Tibial nerve (tissue), 4 donors: ENCODE data around the gene KLF11. TPM values are rescaled to one million over a fixed set of nuclear protein-coding genes. Genes with fewer than 3 reads are reported as not detected.

Source experiments
- DNase-seq, 2 donors: peaks; one replicate each; pipeline ENCODE4 v3.0.0-alpha.2; 2019; ENCODE audit warnings: low spot score in 2 of 2
- H3K27ac ChIP-seq, 4 donors: fragments of 200-600 bp; sonication (generic) in 3 of 4; one replicate each; pipeline ENCODE4 v1.5.1; 2017 to 2019; ENCODE audit warnings: mild to moderate bottlenecking in 1 of 4
- H3K27me3 ChIP-seq, 2 donors: fragments of 200-600 bp; sonication (generic) in 1 of 2; one replicate each; pipeline versions ENCODE4 v1.5.1 to v1.6.0; 2017 to 2019
- H3K36me3 ChIP-seq, 3 donors: fragments of 200-600 bp; sonication (generic); one replicate each; pipeline ENCODE4 v1.5.1; 2018 to 2019
- H3K4me1 ChIP-seq, 4 donors: fragments of 200-600 bp; sonication (generic) in 3 of 4; one replicate each; pipeline ENCODE4 v1.5.1; 2017 to 2019
- H3K4me3 ChIP-seq, 4 donors: fragments of 200-600 bp; sonication (generic) in 3 of 4; one replicate each; pipeline ENCODE4 v1.5.1; 2017 to 2019; ENCODE audit warnings: mild to moderate bottlenecking in 1 of 4, moderate library complexity in 1 of 4
- H3K9me3 ChIP-seq, 4 donors: fragments of 200-600 bp; sonication (generic) in 3 of 4; one replicate each; pipeline ENCODE4 v1.5.1; 2017 to 2019
- CTCF ChIP-seq, 5 experiments: fragments of 200-600 bp in 3 of 5; fragments of 450-650 bp in 2 of 5; sonication (generic) in 3 of 5; IDR thresholded peaks; one replicate each; pipeline ENCODE4 v1.5.1; 2016 to 2019; ENCODE audit warnings: antibody characterized with exemption in 5 of 5, mild to moderate bottlenecking in 3 of 5, moderate library complexity in 2 of 5
- EP300 ChIP-seq, 2 donors: sonication (generic); formaldehyde crosslinking; IDR thresholded peaks; one replicate each; pipeline ENCODE4 v1.6.1; 2017; ENCODE audit warnings: antibody characterized with exemption in 2 of 2, mild to moderate bottlenecking in 1 of 2
- POLR2A ChIP-seq, 2 donors: fragments of 450-650 bp; IDR thresholded peaks; one replicate each; pipeline ENCODE4 v1.6.1; 2017; ENCODE audit warnings: antibody characterized with exemption in 2 of 2, mild to moderate bottlenecking in 2 of 2, moderate library complexity in 2 of 2
- WGBS, 2 donors: methylation state at CpG; one replicate each; pipeline ENCODE4 v1.1.5; 2018; 5-methylcytosine and 5-hydroxymethylcytosine counted together
- total RNA-seq, 4 donors: library from RNA; depleted of rRNA; stranded (reverse); fragments of >200 nt; gene quantifications; one replicate each; pipeline ENCODE4 v1.1.0, GENCODE V29; 2016

KLF11 gene
- total RNA-seq, 4 donors from 2014 or later: 17.1 to 23.7 (median 20.9) TPM

GRCh38 chr2:10071595-10071994, 28.2 kb downstream of the KLF11 start:
- TF ChIP-seq POLR2A (IDR thresholded peaks at IDR 0.05): no peak
- TF ChIP-seq CTCF (IDR thresholded peaks at IDR 0.05): no peak
- TF ChIP-seq EP300 (IDR thresholded peaks at IDR 0.05): no peak
- H3K4me3 ChIP-seq: no peak overlapping the region
- no peak overlapping the region for H3K27ac ChIP-seq
- DNase-seq: no peak
- peaks cover 0 to 13% (median 4%) of the 10 kb centered on the region in 4 donors for H3K4me1 ChIP-seq
- 86 to 99% methylated on average over 7 of the region's 7 CpGs for WGBS, 2 donors
- no peaks in the 10 kb centered on the region for H3K36me3 ChIP-seq
- H3K9me3 ChIP-seq: no peaks in the 10 kb centered on the region
- no peaks in the 10 kb centered on the region for H3K27me3 ChIP-seq

GRCh38 chr2:10072656-10073480, 29.5 kb downstream of the KLF11 start:
- H3K27me3 ChIP-seq: no peaks in the 10 kb centered on the region
- H3K9me3 ChIP-seq: no peaks in the 10 kb centered on the region
- H3K36me3 ChIP-seq: no peaks in the 10 kb centered on the region
- peaks cover 0 to 18% (median 4%) of the 10 kb centered on the region in 4 donors for H3K4me1 ChIP-seq
- 34 to 38% methylated on average over 19 of the region's 20 CpGs for WGBS, 2 donors
- no peak overlapping the region for H3K4me3 ChIP-seq
- H3K27ac ChIP-seq: no peak overlapping the region
- TF ChIP-seq EP300 (IDR thresholded peaks at IDR 0.05): peak in 1 of 2 donors; percentile 30
- peak; percentile 82 to 94 (median 89) for TF ChIP-seq CTCF (IDR thresholded peaks at IDR 0.05)
- TF ChIP-seq POLR2A (IDR thresholded peaks at IDR 0.05): no peak
- DNase-seq: peak; percentile 72 to 91

- no peak for DNase-seq
- Histone ChIP-seq H3K27ac (no peak overlapping the region), H3K4me1 (peaks cover 0 to 26% (median 6%) of the 10 kb centered on the region in 4 donors), H3K27me3 (peaks cover 0 to 5% of the 10 kb centered on the region in 2 donors), H3K36me3 (no peaks in the 10 kb centered on the region), H3K9me3 (no peaks in the 10 kb centered on the region), H3K4me3 (no peak overlapping the region)
- TF ChIP-seq EP300 (IDR thresholded peaks at IDR 0.05) (no peak), POLR2A (IDR thresholded peaks at IDR 0.05) (no peak), CTCF (IDR thresholded peaks at IDR 0.05) (no peak)
- 53 to 62% methylated on average over 8 of the region's 8 CpGs for WGBS, 2 donors
Observed at GRCh38 chr2:10073706-10074105, 30.4 kb downstream of the KLF11 start.

- no peak for TF ChIP-seq EP300 (IDR thresholded peaks at IDR 0.05)
- TF ChIP-seq CTCF (IDR thresholded peaks at IDR 0.05): no peak
- no peak for TF ChIP-seq POLR2A (IDR thresholded peaks at IDR 0.05)
- Histone ChIP-seq H3K9me3 (no peaks in the 10 kb centered on the region), H3K27me3 (peaks cover 0 to 5% of the 10 kb centered on the region in 2 donors), H3K36me3 (no peaks in the 10 kb centered on the region), H3K4me1 (peaks cover 0 to 36% (median 8%) of the 10 kb centered on the region in 4 donors), H3K4me3 (no peak overlapping the region), H3K27ac (no peak overlapping the region)
- DNase-seq: no peak
- 80 to 82% methylated on average over 13 of the region's 13 CpGs for WGBS, 2 donors
Observed at GRCh38 chr2:10075101-10075500, 31.8 kb downstream of the KLF11 start.

- H3K9me3 ChIP-seq: no peaks in the 10 kb centered on the region
- H3K4me1 ChIP-seq: peaks cover 0 to 41% (median 10%) of the 10 kb centered on the region in 4 donors
- WGBS, 2 donors: 82 to 87% methylated on average over 9 of the region's 9 CpGs
- no peak for DNase-seq
- H3K36me3 ChIP-seq: no peaks in the 10 kb centered on the region
- no peak overlapping the region for H3K27ac ChIP-seq
- no peak overlapping the region for H3K4me3 ChIP-seq
- H3K27me3 ChIP-seq: peaks cover 0 to 10% of the 10 kb centered on the region in 2 donors
- TF ChIP-seq CTCF (IDR thresholded peaks at IDR 0.05): no peak
- no peak for TF ChIP-seq POLR2A (IDR thresholded peaks at IDR 0.05)
- no peak for TF ChIP-seq EP300 (IDR thresholded peaks at IDR 0.05)
Observed at GRCh38 chr2:10075571-10076209, 32.3 kb downstream of the KLF11 start.
